Heart right ventricle (tissue), 16 donors: ENCODE data around the gene NVL. TPM values are rescaled to one million over a fixed set of nuclear protein-coding genes. Genes with fewer than 3 reads are reported as not detected.

Experiments used
- ATAC-seq, 8 donors: fragments of 200-7000 bp; cut with Tn5 transposase; one replicate each; pipeline ENCODE4 v1.9.1; 2020; ENCODE audit warnings: mild to moderate bottlenecking in 8 of 8, moderate library complexity in 8 of 8, moderate number of reproducible peaks in 1 of 8
- DNase-seq, 2 donors: peaks; one replicate each; pipeline ENCODE4 v3.0.0-alpha.2; 2020
- H3K27ac ChIP-seq, 10 donors: fragments of 200-600 bp; sonication (generic) in 2 of 10; one replicate each; pipeline versions ENCODE4 v1.5.0 to v1.8.0; 2020 to 2022; ENCODE audit warnings: mild to moderate bottlenecking in 3 of 10
- H3K27me3 ChIP-seq, 7 donors: fragments of 200-600 bp; one replicate each; pipeline ENCODE4 v1.8.0; 2021 to 2022; ENCODE audit warnings: mild to moderate bottlenecking in 2 of 7
- H3K36me3 ChIP-seq, 9 donors: fragments of 200-600 bp; sonication (generic) in 1 of 9; one replicate each; pipeline versions ENCODE4 v1.5.0 to v1.8.0; 2020 to 2022; ENCODE audit warnings: mild to moderate bottlenecking in 2 of 9
- H3K4me1 ChIP-seq, 9 donors: fragments of 200-600 bp; sonication (generic) in 1 of 9; one replicate each; pipeline versions ENCODE4 v1.5.0 to v1.8.0; 2020 to 2022; ENCODE audit warnings: mild to moderate bottlenecking in 4 of 9
- H3K4me3 ChIP-seq, 10 donors: fragments of 200-600 bp; sonication (generic) in 2 of 10; one replicate each; pipeline versions ENCODE4 v1.5.0 to v1.8.0; 2020 to 2022; ENCODE audit warnings: mild to moderate bottlenecking in 7 of 10, moderate library complexity in 2 of 10
- H3K9me3 ChIP-seq, 11 donors: fragments of 200-600 bp in 10 of 11; sonication (generic) in 2 of 11; one replicate each; pipeline versions ENCODE4 v1.5.0 to v1.8.0; 2013 to 2022; ENCODE audit warnings: mild to moderate bottlenecking in 2 of 11, control low read depth in 1 of 11, moderate library complexity in 1 of 11
- WGBS, 2 donors: extraction: QIAGEN DNeasy Blood & Tissue Kit; methylation state at CpG; one replicate each; pipeline ENCODE4 v1.1.7; 2013; ENCODE audit warnings: inconsistent platforms in 1 of 2; 5-methylcytosine and 5-hydroxymethylcytosine counted together
- intact Hi-C, 10 donors: fragments of 100-400 bp; cut with DNase I; formaldehyde crosslinking; loops; one replicate each; pipeline versions ENCODE4 v1.11.1 to v1.14.2; 2022
- polyA plus RNA-seq, 2 donors: library from polyadenylated mRNA; stranded (reverse); fragments of 200-250 nt; gene quantifications; one replicate each; pipeline ENCODE4 v1.2.3, GENCODE V29; 2013
- total RNA-seq, 10 donors: library from RNA; stranded (reverse); fragmentation: NEBNext Ultra II Directional in 3 of 10; extraction: Animal tissue kit (Norgen Biotek cat#: 25700) in 3 of 10; gene quantifications; one replicate each; pipeline versions ENCODE4 v1.2.1 to v1.2.4, GENCODE V29; 2021 to 2023
- TF ChIP-seq, protein P1 (sequence below), 9 donors: fragments of 200-600 bp; sonication (generic) in 2 of 9; IDR thresholded peaks; one replicate each; pipeline versions ENCODE4 v1.5.0 to v1.8.0; 2021 to 2022; ENCODE audit warnings: antibody characterized with exemption in 9 of 9, mild to moderate bottlenecking in 5 of 9, moderate library complexity in 1 of 9
- donor health status: Arrhythmogenic right ventricular cardiomyopathy.
- donor health status: ischemic (EF 13 %, LVEDD 7.1; RV severe dilation, severe dysfunction).
- donor health status: healthy with polysubstance abuse.
- donor health status: DM: no; HTN: yes; CAD: no.
- donor health status: DM: no; HTN: no; CAD: no.
- donor health status: ischemic (EF 25% LVEDD 6.9; RV normal size, moderate dysfunction).
- donor health status: ischemic (EF 25% LVEDD 5.7; RV mildly dilated, moderate dysfunction).
- donor health status: healthy.
- donor health status: DM: yes; HTN: yes; CAD: no.
- donor health status: Ischemic cardiomyopathy.
- donor health status: ischemic (EF 35%, LVEDD 5.7; RV mildly dilated, moderate dysfunction).
- donor health status: nonischemic (EF 11% LVEDD 7.7; RV severe dilation, severe dysfunction).
- donor health status: DM: yes; HTN: yes; CAD: no.
- donor health status: PGD.
- donor health status: ischemic (EF 29% LVEDD 5.4; RV normal size, mild dysfunction).
- donor health status: nonischemic (EF 23%, LVEDD 6.1; RV moderate dilation, normal function).

Gene NVL
- total and polyA plus RNA-seq, 12 donors = 7.7 to 37.3 (median 10.5) TPM

DNA sequence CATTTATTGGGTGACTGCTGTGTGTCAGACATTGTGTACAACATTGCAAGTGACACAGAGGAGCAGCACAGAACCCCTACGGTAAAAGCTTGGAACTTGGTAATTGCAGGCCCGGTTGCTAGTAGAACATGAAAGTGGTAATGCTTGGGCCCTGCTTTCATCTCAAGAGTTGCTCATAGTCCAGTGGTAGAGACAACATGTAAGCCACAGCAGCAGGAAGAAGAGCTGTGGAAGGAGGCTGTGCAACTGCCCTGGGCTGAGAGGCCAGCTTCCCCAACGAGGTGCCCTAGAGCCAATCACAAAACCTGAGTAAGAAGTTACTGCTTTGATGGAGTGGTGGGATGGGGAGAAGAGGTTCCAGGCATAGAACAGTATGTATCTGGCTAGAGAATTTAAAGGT is 45.1 kb upstream of the NVL start:
- no peak overlapping the region for H3K4me3 ChIP-seq
- intact Hi-C loops = no loop called here
- H3K27me3 ChIP-seq = no peaks in the 10 kb centered on the region
- H3K36me3 ChIP-seq = peaks cover 0 to 96% (median 38%) of the 10 kb centered on the region in 9 donors
- TF ChIP-seq, protein P1, sequence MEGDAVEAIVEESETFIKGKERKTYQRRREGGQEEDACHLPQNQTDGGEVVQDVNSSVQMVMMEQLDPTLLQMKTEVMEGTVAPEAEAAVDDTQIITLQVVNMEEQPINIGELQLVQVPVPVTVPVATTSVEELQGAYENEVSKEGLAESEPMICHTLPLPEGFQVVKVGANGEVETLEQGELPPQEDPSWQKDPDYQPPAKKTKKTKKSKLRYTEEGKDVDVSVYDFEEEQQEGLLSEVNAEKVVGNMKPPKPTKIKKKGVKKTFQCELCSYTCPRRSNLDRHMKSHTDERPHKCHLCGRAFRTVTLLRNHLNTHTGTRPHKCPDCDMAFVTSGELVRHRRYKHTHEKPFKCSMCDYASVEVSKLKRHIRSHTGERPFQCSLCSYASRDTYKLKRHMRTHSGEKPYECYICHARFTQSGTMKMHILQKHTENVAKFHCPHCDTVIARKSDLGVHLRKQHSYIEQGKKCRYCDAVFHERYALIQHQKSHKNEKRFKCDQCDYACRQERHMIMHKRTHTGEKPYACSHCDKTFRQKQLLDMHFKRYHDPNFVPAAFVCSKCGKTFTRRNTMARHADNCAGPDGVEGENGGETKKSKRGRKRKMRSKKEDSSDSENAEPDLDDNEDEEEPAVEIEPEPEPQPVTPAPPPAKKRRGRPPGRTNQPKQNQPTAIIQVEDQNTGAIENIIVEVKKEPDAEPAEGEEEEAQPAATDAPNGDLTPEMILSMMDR (IDR thresholded peaks at IDR 0.05) = no peak
- H3K27ac ChIP-seq = peak overlapping the region in 1 of 10 donors; percentile 77
- H3K4me1 ChIP-seq = peaks cover 0 to 53% (median 10%) of the 10 kb centered on the region in 9 donors
- H3K9me3 ChIP-seq = no peaks in the 10 kb centered on the region
- DNase-seq = no peak
- WGBS, 2 donors = 76 to 86% methylated on average over 3 of the region's 3 CpGs
- ATAC-seq = peak in 1 of 8 donors; percentile 6

DNA sequence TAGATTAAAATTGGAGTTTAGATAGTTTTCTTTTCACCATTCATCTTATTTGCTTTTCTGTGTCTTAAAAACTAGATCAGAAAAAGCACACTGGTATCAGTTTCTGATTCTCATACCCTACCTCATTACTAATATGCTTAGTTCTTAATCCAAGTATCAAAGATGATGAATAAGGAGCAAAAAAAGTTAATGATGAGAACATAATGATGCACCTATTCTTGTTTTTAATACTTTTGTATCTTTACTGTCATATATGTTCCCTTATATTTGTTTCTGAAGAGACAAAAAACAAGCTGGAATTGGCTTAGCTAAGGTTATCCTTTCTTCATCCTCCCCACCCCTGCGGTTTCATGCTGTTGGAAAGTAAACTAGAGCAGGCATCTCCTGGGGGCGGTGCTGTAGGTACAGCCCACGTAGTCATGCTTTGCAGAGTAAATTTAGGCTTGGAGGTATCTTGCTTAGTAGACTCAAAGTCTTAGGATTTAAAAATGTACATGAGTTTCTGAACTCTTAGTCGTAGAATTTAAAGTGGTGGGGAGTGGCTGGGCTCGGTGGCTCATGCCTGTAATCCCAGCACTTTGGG is 43.1 kb upstream of the NVL start:
- intact Hi-C loops = no loop called here
- Histone ChIP-seq H3K9me3 (no peaks in the 10 kb centered on the region), H3K36me3 (peaks cover 0 to 100% (median 44%) of the 10 kb centered on the region in 9 donors), H3K4me1 (peaks cover 0 to 36% (median 10%) of the 10 kb centered on the region in 9 donors), H3K27me3 (no peaks in the 10 kb centered on the region), H3K4me3 (no peak overlapping the region), H3K27ac (no peak overlapping the region)
- TF ChIP-seq, protein P1 (IDR thresholded peaks at IDR 0.05) = no peak
- DNase-seq (no peak), ATAC-seq (no peak)
- 96 to 98% methylated on average over 5 of the region's 5 CpGs for WGBS, 2 donors

DNA sequence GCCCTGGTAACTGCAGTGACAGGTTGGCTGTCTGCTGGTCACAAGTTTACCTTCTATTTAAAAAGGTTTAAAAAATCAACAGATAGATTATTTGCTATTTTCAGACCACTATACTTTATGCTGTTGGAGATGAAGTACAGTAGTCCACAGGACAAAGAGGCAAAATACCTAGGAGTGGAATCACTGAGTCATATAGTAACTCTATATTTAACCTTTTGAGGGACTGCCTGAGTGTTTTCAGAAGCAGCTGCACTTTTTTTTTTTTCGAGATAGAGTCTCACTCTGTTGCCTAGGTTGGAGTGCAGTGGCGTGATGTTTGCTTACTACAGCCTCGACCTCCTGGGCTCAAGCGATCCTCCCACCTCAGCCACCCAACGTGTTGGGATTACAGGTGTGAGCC is 38.4 kb upstream of the NVL start:
- TF ChIP-seq, protein P1 (IDR thresholded peaks at IDR 0.05) = no peak
- H3K36me3 ChIP-seq = peaks cover 0 to 96% (median 39%) of the 10 kb centered on the region in 9 donors
- no peak overlapping the region for H3K27ac ChIP-seq
- 71 to 78% methylated on average over 5 of the region's 5 CpGs for WGBS, 2 donors
- intact Hi-C loops = no loop called here
- DNase-seq (no peak), ATAC-seq (peak in 3 of 8 donors; percentile 37 to 61 (median 58))
- H3K9me3 ChIP-seq = no peaks in the 10 kb centered on the region
- no peaks in the 10 kb centered on the region for H3K4me1 ChIP-seq
- no peaks in the 10 kb centered on the region for H3K27me3 ChIP-seq
- no peak overlapping the region for H3K4me3 ChIP-seq

DNA sequence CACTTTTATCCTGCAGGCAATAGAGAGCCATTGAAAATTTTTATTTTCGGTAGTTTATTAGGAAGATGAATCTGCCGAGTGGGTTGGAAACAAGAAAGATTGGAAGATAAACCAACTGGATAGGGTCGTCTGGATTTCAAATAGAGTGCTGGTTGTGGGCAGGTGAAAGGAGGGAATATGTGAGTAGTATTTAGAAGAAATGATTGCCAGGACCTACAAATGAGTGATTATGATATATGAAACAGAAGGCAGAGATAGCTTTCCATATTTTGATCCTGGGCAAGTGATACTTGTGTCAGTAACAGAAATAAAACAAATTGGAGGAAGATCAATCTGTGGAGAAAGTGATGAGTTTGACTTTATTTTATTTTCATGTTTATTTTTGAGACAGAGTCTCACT is 29.2 kb upstream of the NVL start:
- TF ChIP-seq, protein P1 (IDR thresholded peaks at IDR 0.05) = no peak
- H3K27ac ChIP-seq = no peak overlapping the region
- H3K4me1 ChIP-seq = peaks cover 7 to 37% (median 13%) of the 10 kb centered on the region in 9 donors
- intact Hi-C loops = no loop called here
- ATAC-seq = no peak
- H3K9me3 ChIP-seq = no peaks in the 10 kb centered on the region
- H3K4me3 ChIP-seq = no peak overlapping the region
- WGBS, 2 donors = 82 to 83% methylated on average over 3 of the region's 3 CpGs
- peaks cover 0 to 20% (median 0%) of the 10 kb centered on the region in 9 donors for H3K36me3 ChIP-seq
- H3K27me3 ChIP-seq = no peaks in the 10 kb centered on the region
- DNase-seq = no peak
